GM12872 (cell line): ENCODE data around the gene GATA5.

ENCODE experiments used
- TF ChIP-seq, protein P1 (sequence below): IDR thresholded peaks from 3 replicates; pipeline ENCODE4 v1.5.1; 2011; ENCODE audit warnings: low read depth, mild to moderate bottlenecking, low read length, moderate library complexity; ENCODE audit not compliant: insufficient read depth

GATA5 gene

DNA sequence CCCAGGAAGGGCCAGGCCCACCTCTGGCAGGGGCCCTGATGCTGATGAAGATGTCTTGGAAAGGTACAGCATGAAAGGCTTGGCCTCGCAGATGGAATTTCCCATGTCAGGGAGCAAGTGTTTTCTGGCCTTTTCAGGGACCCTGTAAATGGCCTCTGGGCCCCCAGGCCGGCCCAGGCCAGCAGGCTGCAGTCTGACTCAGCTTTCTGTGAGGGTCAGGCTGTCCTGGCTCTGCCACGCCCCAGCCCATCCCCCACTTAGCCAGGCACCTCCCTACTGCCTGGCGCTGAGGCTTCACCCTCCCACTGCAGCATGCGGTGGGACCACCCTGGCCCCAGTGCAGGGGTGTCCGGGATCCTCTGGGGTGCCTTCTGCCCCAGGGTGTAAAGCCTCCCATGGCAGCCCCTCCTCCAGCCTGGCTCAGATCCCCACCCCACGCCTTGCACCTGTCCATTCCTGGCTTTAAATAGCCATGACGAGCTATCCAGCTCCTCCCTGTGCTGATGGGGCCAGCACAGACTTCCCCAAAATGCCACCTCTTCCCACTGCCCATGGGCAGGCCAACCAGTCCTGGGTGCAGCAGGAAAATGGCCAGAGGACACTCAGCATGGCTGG lies 35.6 kb upstream of the GATA5 start:
- TF ChIP-seq, protein P1, sequence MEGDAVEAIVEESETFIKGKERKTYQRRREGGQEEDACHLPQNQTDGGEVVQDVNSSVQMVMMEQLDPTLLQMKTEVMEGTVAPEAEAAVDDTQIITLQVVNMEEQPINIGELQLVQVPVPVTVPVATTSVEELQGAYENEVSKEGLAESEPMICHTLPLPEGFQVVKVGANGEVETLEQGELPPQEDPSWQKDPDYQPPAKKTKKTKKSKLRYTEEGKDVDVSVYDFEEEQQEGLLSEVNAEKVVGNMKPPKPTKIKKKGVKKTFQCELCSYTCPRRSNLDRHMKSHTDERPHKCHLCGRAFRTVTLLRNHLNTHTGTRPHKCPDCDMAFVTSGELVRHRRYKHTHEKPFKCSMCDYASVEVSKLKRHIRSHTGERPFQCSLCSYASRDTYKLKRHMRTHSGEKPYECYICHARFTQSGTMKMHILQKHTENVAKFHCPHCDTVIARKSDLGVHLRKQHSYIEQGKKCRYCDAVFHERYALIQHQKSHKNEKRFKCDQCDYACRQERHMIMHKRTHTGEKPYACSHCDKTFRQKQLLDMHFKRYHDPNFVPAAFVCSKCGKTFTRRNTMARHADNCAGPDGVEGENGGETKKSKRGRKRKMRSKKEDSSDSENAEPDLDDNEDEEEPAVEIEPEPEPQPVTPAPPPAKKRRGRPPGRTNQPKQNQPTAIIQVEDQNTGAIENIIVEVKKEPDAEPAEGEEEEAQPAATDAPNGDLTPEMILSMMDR = no peak

DNA sequence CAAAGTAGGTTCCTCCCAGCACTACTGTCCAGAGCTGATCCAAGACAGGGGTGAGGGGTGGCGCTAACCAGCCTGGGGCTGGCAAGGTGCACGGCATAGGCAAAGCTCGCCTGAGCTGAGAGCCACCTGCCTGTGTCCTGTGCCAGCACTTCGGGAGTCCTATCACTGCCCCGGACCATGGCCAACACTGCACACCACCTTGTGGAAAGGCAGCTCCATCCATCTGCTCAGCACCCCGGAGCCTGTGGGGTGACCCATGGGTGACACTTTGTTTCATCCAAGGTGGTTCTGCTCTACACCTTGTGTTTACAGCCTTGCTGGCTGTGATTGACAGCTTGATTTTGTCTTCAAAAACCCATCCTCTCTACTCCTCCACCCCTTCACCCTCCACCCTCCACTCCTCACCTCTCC lies 32.9 kb upstream of the GATA5 start:
- TF ChIP-seq, protein P1 = no peak

DNA sequence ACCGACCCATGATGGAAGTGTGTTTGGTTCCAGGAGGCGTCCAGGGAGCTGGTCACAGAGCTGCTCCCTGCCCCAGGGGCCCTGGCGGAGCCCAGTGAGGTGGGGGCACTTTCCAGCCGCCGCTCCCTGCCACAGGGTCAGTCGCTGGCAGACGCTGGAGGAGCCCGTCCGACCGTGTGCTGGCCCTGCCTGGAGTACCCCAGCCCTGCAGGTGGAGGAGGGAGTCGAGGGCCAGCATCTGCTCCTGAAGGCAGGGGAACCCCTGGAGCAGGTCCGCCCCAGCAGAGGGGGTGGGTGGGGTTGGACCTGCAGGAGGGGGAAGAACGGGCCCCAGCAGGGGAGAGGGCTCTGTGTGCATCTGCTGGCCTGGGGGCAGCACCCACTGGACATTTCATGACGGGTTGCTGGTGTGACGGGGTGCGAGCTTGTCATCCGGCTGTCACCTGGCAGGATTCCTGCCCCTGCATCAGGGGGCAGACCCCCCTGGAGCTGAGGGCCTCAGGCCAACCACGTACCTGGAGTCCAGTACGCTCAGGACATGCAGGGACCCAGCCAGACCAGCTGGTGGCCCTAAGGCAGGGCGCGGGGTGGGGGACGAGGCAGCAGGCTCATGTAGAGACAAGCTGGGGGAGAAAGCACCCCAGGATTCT lies 32.3 kb upstream of the GATA5 start:
- TF ChIP-seq, protein P1 = no peak

DNA sequence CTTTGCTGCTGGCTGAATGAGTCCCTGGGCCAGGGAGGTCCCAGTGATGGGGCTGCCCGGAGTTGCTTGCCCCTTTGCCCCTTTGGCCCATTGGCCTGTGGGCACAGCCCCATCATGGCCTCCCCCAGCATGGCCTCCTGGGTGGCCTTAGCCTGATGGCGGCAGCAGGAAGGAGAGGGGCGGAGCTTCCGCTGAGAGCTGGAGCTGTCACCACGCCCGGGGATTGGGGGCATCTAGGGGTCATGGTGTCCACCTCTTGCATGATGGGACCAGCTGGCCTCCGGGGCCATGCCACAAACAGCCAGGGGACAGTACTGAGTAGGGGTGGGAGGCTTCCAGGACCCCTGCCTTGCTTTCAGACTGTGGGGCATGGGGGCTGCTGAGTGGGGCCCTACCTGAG lies 31.5 kb upstream of the GATA5 start:
- TF ChIP-seq, protein P1 = no peak

DNA sequence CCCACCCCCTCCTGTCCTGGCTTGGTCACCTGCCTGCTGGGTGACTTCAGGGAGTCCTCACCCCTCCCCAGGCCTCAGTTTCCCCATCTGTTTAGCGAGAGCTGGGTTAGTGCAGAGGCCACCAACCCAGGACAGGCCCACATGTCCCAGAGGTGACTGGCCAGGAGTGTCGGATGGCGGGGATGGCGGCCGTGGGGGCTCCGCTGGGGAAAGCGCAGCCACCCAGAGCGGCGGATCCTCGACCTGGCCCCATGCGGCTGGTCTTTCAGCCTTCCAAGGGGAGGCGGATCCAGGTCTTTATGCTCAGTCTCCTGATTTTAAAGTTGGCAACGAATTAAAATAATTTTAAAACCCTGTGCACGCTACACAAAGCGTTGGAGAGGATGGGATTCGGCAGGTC lies 31.0 kb upstream of the GATA5 start:
- TF ChIP-seq, protein P1 = no peak

DNA sequence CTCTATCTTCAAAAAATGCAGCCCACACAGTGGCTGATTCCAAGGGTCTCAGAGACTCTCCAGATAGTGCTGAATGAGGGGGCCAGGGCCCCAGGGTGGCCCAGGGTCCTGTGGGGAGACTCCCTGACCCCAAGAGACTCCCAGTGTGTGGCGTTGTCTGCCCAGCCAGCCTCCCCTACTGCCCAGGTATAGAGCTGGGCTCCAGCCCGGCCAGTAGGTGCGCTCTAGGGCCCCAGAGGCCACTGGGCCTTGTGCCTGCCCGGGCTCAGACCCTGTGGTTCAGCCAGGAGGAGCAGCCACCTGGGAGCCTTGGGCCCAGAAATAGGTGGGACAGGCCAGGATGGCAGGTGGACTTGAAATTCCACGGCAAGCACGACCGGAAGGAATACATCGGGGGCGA lies 30.3 kb upstream of the GATA5 start:
- TF ChIP-seq, protein P1 = no peak

DNA sequence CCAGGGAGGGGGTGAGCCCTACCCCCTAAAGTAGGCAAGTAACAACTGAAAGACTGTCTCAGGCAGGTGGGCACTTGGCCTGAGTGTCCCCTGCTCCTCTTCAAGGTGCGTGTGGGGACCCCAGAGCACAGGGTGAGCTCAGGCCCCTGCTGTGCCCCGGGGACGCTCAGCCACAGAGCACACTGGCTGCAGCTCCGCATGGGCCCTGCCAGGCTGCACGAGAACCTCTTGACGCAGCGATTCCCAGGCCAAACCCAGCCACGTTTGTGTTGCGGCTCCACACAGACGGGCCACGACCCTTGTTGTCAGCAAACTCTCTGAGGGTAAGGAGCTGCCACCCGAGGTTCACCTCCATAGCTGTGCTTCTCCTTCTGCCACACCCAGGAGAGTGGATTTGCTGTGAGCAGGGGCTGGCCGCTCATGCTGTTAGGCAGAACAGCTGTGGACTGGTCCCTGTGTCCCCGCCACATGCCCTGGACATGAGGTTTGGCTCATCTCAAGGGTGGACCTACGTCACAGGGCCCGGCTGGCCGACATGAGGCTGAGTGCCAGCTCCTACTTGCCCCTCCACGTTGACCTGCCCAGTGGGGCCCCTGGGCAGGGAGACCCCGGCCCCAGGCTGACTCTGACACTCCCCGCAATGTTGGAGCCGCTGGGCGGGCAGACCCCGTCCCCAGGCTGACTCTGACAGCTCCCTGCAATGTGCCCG lies 29.7 kb upstream of the GATA5 start:
- TF ChIP-seq, protein P1 = no peak
